Hematopoietic multipotent progenitor cell treated with erythropoietin and hydrocortisone succinate and interleukin-3 and kit ligand, for 4 days (in vitro differentiated cells): ENCODE results near the gene PRM1.

Experiments used
- DNase-seq: peaks from one replicate; pipeline ENCODE4 v3.0.0-alpha.2; 2015

The PRM1 gene

GRCh38 chr16:11251525-11252481, 29.3 kb downstream of the PRM1 start:
- peak; percentile 70 for DNase-seq

- no peak for DNase-seq
Observed at GRCh38 chr16:11250786-11251524, 30.2 kb downstream of the PRM1 start.

- DNase-seq, result no peak
Observed at GRCh38 chr16:11250091-11250785, 30.9 kb downstream of the PRM1 start.

GRCh38 chr16:11249233-11250061, 31.7 kb downstream of the PRM1 start:
- DNase-seq, result no peak

GRCh38 chr16:11248133-11248532, 33.0 kb downstream of the PRM1 start:
- DNase-seq, result no peak

- DNase-seq, result no peak
Observed at GRCh38 chr16:11245988-11246387, 35.1 kb downstream of the PRM1 start.

- no peak for DNase-seq
Observed at GRCh38 chr16:11245222-11245737, 35.9 kb downstream of the PRM1 start.

GRCh38 chr16:11242658-11243057, 38.5 kb downstream of the PRM1 start:
- DNase-seq, result no peak

GRCh38 chr16:11241480-11242204, 39.5 kb downstream of the PRM1 start:
- DNase-seq, result no peak

GRCh38 chr16:11240636-11241473, 40.3 kb downstream of the PRM1 start:
- no peak for DNase-seq

- no peak for DNase-seq
Observed at GRCh38 chr16:11239644-11240632, 41.2 kb downstream of the PRM1 start.

GRCh38 chr16:11238272-11239202, 42.6 kb downstream of the PRM1 start:
- no peak for DNase-seq

GRCh38 chr16:11236461-11237254, 44.5 kb downstream of the PRM1 start:
- peak; percentile 74 for DNase-seq

- peak; percentile 65 for DNase-seq
Observed at GRCh38 chr16:11235703-11235991, 45.5 kb downstream of the PRM1 start.

- DNase-seq, result peak; percentile 75
Observed at GRCh38 chr16:11234884-11235702, 46.0 kb downstream of the PRM1 start.

- DNase-seq, result peak; percentile 84
Observed at GRCh38 chr16:11233727-11234376, 47.3 kb downstream of the PRM1 start.
